Measurements from ENCODE around the gene DNAJC28.

DNAJC28 gene

GRCh38 chr21:33479679-33480480, 11.6 kb downstream of the DNAJC28 start, which contains the start of gene TMEM50B (continued):
- TF ChIP-seq ZNF16 (tag by site-specific recombination; IDR thresholded peaks at IDR 0.05; ENCODE audit: low read depth): no peak
- TF ChIP-seq ZNF148 (tag by site-specific recombination; IDR thresholded peaks at IDR 0.05; ENCODE audit: borderline replicate concordance): no peak
- TF ChIP-seq ZNF121 (tag by site-specific recombination; IDR thresholded peaks at IDR 0.05): no peak
- peak; percentile 90 for TF ChIP-seq KLF16 (tag by site-specific recombination; IDR thresholded peaks at IDR 0.05)
- TF ChIP-seq ZNF639 (tag by site-specific recombination; IDR thresholded peaks at IDR 0.05): peak; percentile 49; the same call in 1 of the 2 replicates
- peak; percentile 74 for TF ChIP-seq SP2 (tag by site-specific recombination; IDR thresholded peaks at IDR 0.05)
- TF ChIP-seq SCRT2 (tag by site-specific recombination; IDR thresholded peaks at IDR 0.05): no peak
- peak; percentile 50; the same call in 1 of the 2 replicates for TF ChIP-seq SP7 (tag by site-specific recombination; IDR thresholded peaks at IDR 0.05)
- 0 out of 2 replicates have a peak, but pooled peaks have one; percentile 15 for TF ChIP-seq ZNF24 (tag by site-specific recombination; IDR thresholded peaks at IDR 0.05)
- no peak for TF ChIP-seq ZFP69B (tag by site-specific recombination; IDR thresholded peaks at IDR 0.05)
- peak; percentile 16; the same call in 1 of the 2 replicates for TF ChIP-seq KLF7 (tag by site-specific recombination; IDR thresholded peaks at IDR 0.05; ENCODE audit: borderline replicate concordance)
- TF ChIP-seq ZNF488 (tag by site-specific recombination; IDR thresholded peaks at IDR 0.05): no peak
- TF ChIP-seq ZNF664 (tag by site-specific recombination; IDR thresholded peaks at IDR 0.05): no peak

- CTCF ChIA-PET: interaction anchor here (0.6 to 2.8 kb wide), 4 partner anchors 12 to 45 kb away, joined by 3 to 16 read pairs (median 4); partner anchors contain the start of gene DNAJC28
- POLR2A ChIA-PET: interaction anchor here (0.6 to 4.1 kb wide), 25 partner anchors 11 to 707 kb away, joined by 3 to 154 read pairs (median 6); partner anchors contain the start of genes DNAJC28, DONSON, GART and IFNAR1
- no peaks in the 10 kb centered on the region; a peak in 1 of 3 replicates for H3K36me3 ChIP-seq (ENCODE audit: control insufficient read depth in 2 of 2, insufficient read depth in 1 of 2, low read length in 2 of 2)
- peak overlapping the region; percentile 48 for H3K4me3 ChIP-seq (ENCODE audit: low read depth, low read length)
- peak overlapping the region; percentile 87 for H3K27ac ChIP-seq (ENCODE audit: extremely low read depth, low read depth, low read length)
- H3K9me3 ChIP-seq (ENCODE audit: control insufficient read depth, insufficient read depth, low read depth, low read length): no peaks in the 10 kb centered on the region
- H3K4me1 ChIP-seq (ENCODE audit: control insufficient read depth, insufficient read depth, low read length): peaks cover 2% of the 10 kb centered on the region; the same call in 1 of the 2 replicates
- TF ChIP-seq SCRT2 (tag by site-specific recombination; IDR thresholded peaks at IDR 0.05) (no peak), ZNF114 (tag by site-specific recombination; IDR thresholded peaks at IDR 0.05) (no peak), ZNF561 (tag by site-specific recombination; IDR thresholded peaks at IDR 0.05; ENCODE audit: borderline replicate concordance) (no peak), ZSCAN23 (tag by site-specific recombination; IDR thresholded peaks at IDR 0.05) (no peak), ZNF776 (tag by site-specific recombination; IDR thresholded peaks at IDR 0.05; ENCODE audit: borderline replicate concordance) (no peak), PATZ1 (tag by site-specific recombination; IDR thresholded peaks at IDR 0.05) (peak; percentile 68; the same call in 1 of the 2 replicates), ZNF658 (tag by site-specific recombination; IDR thresholded peaks at IDR 0.05) (no peak), TSHZ1 (tag by site-specific recombination; IDR thresholded peaks at IDR 0.05; ENCODE audit: borderline replicate concordance) (0 out of 2 replicates have a peak, but pooled peaks have one; percentile 12), ZNF341 (tag by site-specific recombination; IDR thresholded peaks at IDR 0.05; ENCODE audit: low read depth) (peak; percentile 77), GLIS2 (tag by site-specific recombination; IDR thresholded peaks at IDR 0.05) (no peak), ZNF664 (tag by site-specific recombination; IDR thresholded peaks at IDR 0.05) (0 out of 2 replicates have a peak, but pooled peaks have one; percentile 73), ZBTB20 (tag by site-specific recombination; IDR thresholded peaks at IDR 0.05) (peak; percentile 94), BCL11A (tag by site-specific recombination; IDR thresholded peaks at IDR 0.05; ENCODE audit: low read depth) (no peak)
These were observed 12.4 kb downstream of the DNAJC28 start for GRCh38 chr21:33478935-33479678.
